Thyroid gland (tissue), 4 donors: ENCODE measurements around the gene PTK7.

Source experiments
- POLR2A ChIP-seq, 2 donors: fragments of 450-650 bp; IDR thresholded peaks; one replicate each; pipeline ENCODE4 v1.6.1; 2017; ENCODE audit warnings: antibody characterized with exemption in 2 of 2, mild to moderate bottlenecking in 2 of 2, moderate library complexity in 1 of 2
- TF ChIP-seq, protein P1 (sequence below), 6 experiments: fragments of 200-600 bp in 3 of 6; fragments of 450-650 bp in 3 of 6; sonication (generic) in 3 of 6; IDR thresholded peaks; one replicate each; pipeline ENCODE4 v1.5.1; 2016 to 2019; ENCODE audit warnings: antibody characterized with exemption in 6 of 6, mild to moderate bottlenecking in 2 of 6, inconsistent platforms in 1 of 6, moderate library complexity in 1 of 6

GRCh38 chr6:43199912-43200311 lies 123.8 kb downstream of the PTK7 start:
- TF ChIP-seq, protein P1, sequence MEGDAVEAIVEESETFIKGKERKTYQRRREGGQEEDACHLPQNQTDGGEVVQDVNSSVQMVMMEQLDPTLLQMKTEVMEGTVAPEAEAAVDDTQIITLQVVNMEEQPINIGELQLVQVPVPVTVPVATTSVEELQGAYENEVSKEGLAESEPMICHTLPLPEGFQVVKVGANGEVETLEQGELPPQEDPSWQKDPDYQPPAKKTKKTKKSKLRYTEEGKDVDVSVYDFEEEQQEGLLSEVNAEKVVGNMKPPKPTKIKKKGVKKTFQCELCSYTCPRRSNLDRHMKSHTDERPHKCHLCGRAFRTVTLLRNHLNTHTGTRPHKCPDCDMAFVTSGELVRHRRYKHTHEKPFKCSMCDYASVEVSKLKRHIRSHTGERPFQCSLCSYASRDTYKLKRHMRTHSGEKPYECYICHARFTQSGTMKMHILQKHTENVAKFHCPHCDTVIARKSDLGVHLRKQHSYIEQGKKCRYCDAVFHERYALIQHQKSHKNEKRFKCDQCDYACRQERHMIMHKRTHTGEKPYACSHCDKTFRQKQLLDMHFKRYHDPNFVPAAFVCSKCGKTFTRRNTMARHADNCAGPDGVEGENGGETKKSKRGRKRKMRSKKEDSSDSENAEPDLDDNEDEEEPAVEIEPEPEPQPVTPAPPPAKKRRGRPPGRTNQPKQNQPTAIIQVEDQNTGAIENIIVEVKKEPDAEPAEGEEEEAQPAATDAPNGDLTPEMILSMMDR (IDR thresholded peaks at IDR 0.05) = no peak
- no peak for TF ChIP-seq POLR2A (IDR thresholded peaks at IDR 0.05)
